GM12873 (cell line): ENCODE data around the gene NCOA1.

Experiments
- CTCF ChIP-seq: IDR thresholded peaks from 2 replicates; pipeline ENCODE4 v1.5.1; 2012; ENCODE audit warnings: low read depth, mild to moderate bottlenecking, moderate library complexity, low read length, control low read depth; ENCODE audit not compliant: insufficient read depth; ENCODE audit errors: missing control alignments

Gene NCOA1

GRCh38 chr2:24809316-24810007 lies 318.4 kb downstream of the NCOA1 start:
- TF ChIP-seq CTCF, result no peak

GRCh38 chr2:24813691-24814137 lies 322.7 kb downstream of the NCOA1 start:
- TF ChIP-seq CTCF, result no peak

- no peak for TF ChIP-seq CTCF
Observed at GRCh38 chr2:24814516-24814915, 323.5 kb downstream of the NCOA1 start.

GRCh38 chr2:24815171-24815570 lies 324.1 kb downstream of the NCOA1 start:
- TF ChIP-seq CTCF, result no peak

- no peak for TF ChIP-seq CTCF
Observed at GRCh38 chr2:24816404-24816803, 325.4 kb downstream of the NCOA1 start.

GRCh38 chr2:24816884-24817283 lies 325.8 kb downstream of the NCOA1 start:
- no peak for TF ChIP-seq CTCF

GRCh38 chr2:24818721-24819167 lies 327.7 kb downstream of the NCOA1 start:
- TF ChIP-seq CTCF, result no peak
